SK-N-SH (cell line): ENCODE measurements around the gene RAPGEF6. TPM values are rescaled to one million over a fixed set of nuclear protein-coding genes. Genes with fewer than 3 reads are reported as not detected.
"Not testable (repeated sequence)": the region's sequence is repeated elsewhere in the genome, so short reads cannot be mapped to it uniquely, and the experiment has no call there.

ENCODE experiments used
- CTCF ChIA-PET: fragments of 300-600, 350-600 bp; formaldehyde crosslinking; extraction: SDS; loops from one replicate; lab custom pipeline; 2021; lab: Yijun Ruan, JAX
- POLR2A ChIA-PET: fragments of 350-600 bp; sonication (Branson Sonifier 250); formaldehyde crosslinking; extraction: SDS; loops from one replicate; lab custom pipeline; 2020; ENCODE audit warnings: antibody characterized with exemption, inconsistent platforms; lab: Yijun Ruan, JAX
- DNase-seq: peaks from one replicate; pipeline ENCODE4 v3.0.0; 2012
- H2AFZ ChIP-seq: fragments of 200-600 bp; sonication (generic); 2 replicates; pipeline ENCODE4 v1.8.1; 2016; ENCODE audit warnings: antibody characterized with exemption, mild to moderate bottlenecking, low read depth
- H3F3A ChIP-seq: fragments of 200-600 bp; sonication (generic); replicated peaks from 2 replicates; pipeline ENCODE3; 2016; ENCODE audit warnings: antibody characterized with exemption, mild to moderate bottlenecking; ENCODE audit not compliant: insufficient read depth
- H3K27ac ChIP-seq, 2 experiments: fragments of 200-500 bp in 1 of 2; fragments of 200-600 bp in 1 of 2; sonication (Bioruptor generic) in 1 of 2; sonication (generic), shearing (Covaris generic) in 1 of 2; 2 replicates each; pipeline versions ENCODE4 v1.5.1 to v1.6.1; 2014 to 2016; ENCODE audit warnings: low read depth in 2 of 2, inconsistent platforms in 1 of 2, low read length in 1 of 2, mild to moderate bottlenecking in 1 of 2, mixed read lengths in 1 of 2
- H3K27me3 ChIP-seq: fragments of 200-600 bp; sonication (generic), shearing (Covaris generic); 2 replicates; pipeline ENCODE4 v1.6.1; 2016; ENCODE audit warnings: mixed run types; ENCODE audit not compliant: insufficient read depth
- H3K36me3 ChIP-seq, 2 experiments: fragments of 200-500 bp in 1 of 2; fragments of 200-600 bp in 1 of 2; sonication (Bioruptor generic) in 1 of 2; sonication (generic) in 1 of 2; replicated peaks in 1 of 2; 2 replicates each; pipeline versions ENCODE3 to v1.5.1; 2014 to 2016; ENCODE audit warnings: low read length in 1 of 2, mild to moderate bottlenecking in 1 of 2; ENCODE audit not compliant: insufficient read depth in 2 of 2, control insufficient read depth in 1 of 2
- H3K4me1 ChIP-seq, 2 experiments: fragments of 200-500 bp in 1 of 2; fragments of 200-600 bp in 1 of 2; sonication (Bioruptor generic) in 1 of 2; sonication (generic), shearing (Covaris generic) in 1 of 2; 2 replicates each; pipeline versions ENCODE4 v1.5.1 to v1.6.1; 2014 to 2016; ENCODE audit warnings: low read depth in 1 of 2, low read length in 1 of 2, mixed run types in 1 of 2; ENCODE audit not compliant: insufficient read depth in 2 of 2, control insufficient read depth in 1 of 2
- H3K4me2 ChIP-seq: fragments of 200-600 bp; sonication (generic), shearing (Covaris generic); 2 replicates; pipeline ENCODE4 v1.6.1; 2017; ENCODE audit warnings: mixed run types
- H3K4me3 ChIP-seq, 2 experiments: fragments of 200-500 bp in 1 of 2; fragments of 200-600 bp in 1 of 2; sonication (Bioruptor generic) in 1 of 2; sonication (generic), shearing (Covaris generic) in 1 of 2; 2 replicates each; pipeline versions ENCODE4 v1.5.1 to v1.8.1; 2014 to 2016; ENCODE audit warnings: low read depth in 2 of 2, inconsistent platforms in 1 of 2, low read length in 1 of 2, mild to moderate bottlenecking in 1 of 2, mixed read lengths in 1 of 2, moderate library complexity in 1 of 2
- H3K79me2 ChIP-seq: fragments of 200-600 bp; sonication (generic); 2 replicates; pipeline ENCODE4 v1.8.1; 2017; ENCODE audit warnings: mild to moderate bottlenecking; ENCODE audit not compliant: insufficient read depth
- H3K9ac ChIP-seq: fragments of 200-600 bp; sonication (generic); 2 replicates; pipeline ENCODE4 v1.6.1; 2017; ENCODE audit warnings: mixed run types
- H3K9me2 ChIP-seq: fragments of 200-600 bp; sonication (generic); 2 replicates; pipeline ENCODE4 v1.6.1; 2017; ENCODE audit warnings: mixed run types
- H3K9me3 ChIP-seq: fragments of 200-600 bp; sonication (generic); 2 replicates; pipeline ENCODE4 v1.6.1; 2017; ENCODE audit warnings: mixed run types, mild to moderate bottlenecking, moderate library complexity
- H4K20me1 ChIP-seq: fragments of 200-600 bp; sonication (generic); 2 replicates; pipeline ENCODE4 v1.6.1; 2017; ENCODE audit warnings: mild to moderate bottlenecking, mixed run types; ENCODE audit not compliant: insufficient read depth
- ELF1 ChIP-seq: IDR thresholded peaks from 2 replicates; pipeline ENCODE4 v1.4.0; 2012
- MXI1 ChIP-seq: IDR thresholded peaks from 2 replicates; pipeline ENCODE4 v1.6.1; 2012; ENCODE audit warnings: mild to moderate bottlenecking, low read depth, low read length, improper control_type of control experiment
- NFIC ChIP-seq: IDR thresholded peaks from 2 replicates; pipeline ENCODE4 v1.4.0; 2012; ENCODE audit warnings: borderline replicate concordance
- NRF1 ChIP-seq: IDR thresholded peaks from 2 replicates; pipeline ENCODE4 v1.6.1; 2012; ENCODE audit warnings: low read depth, mild to moderate bottlenecking, low read length
- RFX5 ChIP-seq: IDR thresholded peaks from 2 replicates; pipeline ENCODE4 v1.6.1; 2012; ENCODE audit warnings: mild to moderate bottlenecking, improper control_type of control experiment, low read length
- SMC3 ChIP-seq: IDR thresholded peaks from 2 replicates; pipeline ENCODE4 v1.6.1; 2012; ENCODE audit warnings: low read depth, low read length, improper control_type of control experiment
- USF2 ChIP-seq: fragments of 150-350 bp; IDR thresholded peaks from 2 replicates; pipeline ENCODE4 v1.6.1; 2017; ENCODE audit warnings: antibody characterized with exemption, low read length, low read depth, borderline replicate concordance
- WGBS: methylation state at CpG from one replicate; pipeline ENCODE4 v1.1.6; 2017; ENCODE audit warnings: low lambda C conversion rate; 5-methylcytosine and 5-hydroxymethylcytosine counted together
- polyA plus RNA-seq, 3 experiments: library from polyadenylated mRNA; depleted of rRNA; stranded (reverse); fragments of >200 nt; gene quantifications; 2 replicates each; pipeline ENCODE4 v1.2.3, GENCODE V29; 2012

Gene RAPGEF6
- polyA plus RNA-seq, 1 of the 3 experiments (the other 2 are of a cell fraction): 2.9 TPM

GRCh38 chr5:131405674-131406073 is 229.4 kb downstream of the RAPGEF6 start:
- CTCF ChIA-PET: interaction anchor here (0.9 to 1.1 kb wide), 2 partner anchors 10 to 17 kb away, joined by 3 read pairs; no protein-coding TSS in a partner anchor
- H3K4me3 ChIP-seq: no peak overlapping the region
- TF ChIP-seq ELF1 (no peak), MXI1 (no peak), RFX5 (no peak), NRF1 (no peak), SMC3 (no peak), USF2 (no peak), NFIC (no peak)
- H3K36me3 ChIP-seq: peaks cover 8 to 27% of the 10 kb centered on the region in 2 experiments
- H3K27me3 ChIP-seq: no peaks in the 10 kb centered on the region
- H3K9me3 ChIP-seq: peaks cover 16% of the 10 kb centered on the region
- no peak overlapping the region for H3K27ac ChIP-seq
- H3K9ac ChIP-seq: no peak overlapping the region
- H3K4me1 ChIP-seq: no peaks in the 10 kb centered on the region
- DNase-seq: no peak
- 97% methylated on average over 2 of the region's 2 CpGs for WGBS
- H3K79me2 ChIP-seq: no peaks in the 10 kb centered on the region
- H2AFZ ChIP-seq: no peak overlapping the region
- H4K20me1 ChIP-seq: no peaks in the 10 kb centered on the region
- POLR2A ChIA-PET: no interaction called here
- no peak overlapping the region for H3K4me2 ChIP-seq
- H3K9me2 ChIP-seq: no peaks in the 10 kb centered on the region
- H3F3A ChIP-seq: no peaks in the 10 kb centered on the region

GRCh38 chr5:131400585-131400984 is 234.4 kb downstream of the RAPGEF6 start:
- H3K27ac ChIP-seq: no peak overlapping the region
- no peaks in the 10 kb centered on the region for H4K20me1 ChIP-seq
- peaks cover 5% of the 10 kb centered on the region for H3F3A ChIP-seq
- no peak overlapping the region for H2AFZ ChIP-seq
- 89% methylated on average over 3 of the region's 3 CpGs for WGBS
- TF ChIP-seq NRF1: no peak
- TF ChIP-seq, all 33 proteins: peak for 0
- no peak for DNase-seq
- H3K4me3 ChIP-seq: no peak overlapping the region
- H3K27me3 ChIP-seq: no peaks in the 10 kb centered on the region
- H3K4me1 ChIP-seq: no peaks in the 10 kb centered on the region
- H3K4me2 ChIP-seq: no peak overlapping the region
- peaks cover 16% of the 10 kb centered on the region for H3K9me3 ChIP-seq
- peaks cover 11 to 54% of the 10 kb centered on the region in 2 experiments for H3K36me3 ChIP-seq
- CTCF ChIA-PET: no interaction called here
- H3K9me2 ChIP-seq: no peaks in the 10 kb centered on the region
- H3K79me2 ChIP-seq: no peaks in the 10 kb centered on the region
- H3K9ac ChIP-seq: no peak overlapping the region
- POLR2A ChIA-PET: no interaction called here

- H3K4me1 ChIP-seq, CTCF ChIA-PET, H3K4me3 ChIP-seq, H4K20me1 ChIP-seq, H3F3A ChIP-seq, H3K4me2 ChIP-seq, H2AFZ ChIP-seq, H3K79me2 ChIP-seq, H3K27me3 ChIP-seq, H3K9me2 ChIP-seq, POLR2A ChIA-PET, DNase-seq, H3K9ac ChIP-seq, H3K27ac ChIP-seq: not testable (repeated sequence)
- Histone ChIP-seq H3K36me3 (peaks cover 23 to 70% of the 10 kb centered on the region in 2 experiments), H3K9me3 (peaks cover 16% of the 10 kb centered on the region)
- WGBS: 97% methylated on average over 5 of the region's 6 CpGs
Observed at GRCh38 chr5:131399007-131399406, 236.0 kb downstream of the RAPGEF6 start.
